ENCODE measurements around the gene MTHFD1L. TPM values are rescaled to one million over a fixed set of nuclear protein-coding genes. Genes with fewer than 3 reads are reported as not detected.

MTHFD1L gene
- total RNA-seq, 1 donor from 2014 or later, result 18.4 TPM

DNA sequence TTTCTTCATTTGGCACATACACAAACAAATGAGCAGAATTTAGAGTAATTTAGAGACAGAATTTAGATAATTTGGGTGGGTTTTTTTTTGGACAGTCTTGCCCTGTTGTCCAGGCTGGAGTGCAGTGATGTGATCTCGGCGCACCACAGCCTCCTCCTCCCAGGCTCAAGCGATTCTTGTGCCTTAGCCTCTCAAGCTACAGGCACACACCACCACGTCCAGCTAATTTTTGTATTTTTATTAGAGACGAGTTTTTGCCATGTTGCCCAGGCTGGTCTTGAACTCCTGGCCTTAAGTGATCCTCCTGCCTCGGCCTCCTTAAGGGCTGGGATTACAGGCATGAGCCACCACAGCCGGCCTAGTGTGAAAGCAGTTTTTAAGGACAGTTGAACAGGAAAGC is 127.8 kb downstream of the MTHFD1L start:
- no peak for DNase-seq

DNA sequence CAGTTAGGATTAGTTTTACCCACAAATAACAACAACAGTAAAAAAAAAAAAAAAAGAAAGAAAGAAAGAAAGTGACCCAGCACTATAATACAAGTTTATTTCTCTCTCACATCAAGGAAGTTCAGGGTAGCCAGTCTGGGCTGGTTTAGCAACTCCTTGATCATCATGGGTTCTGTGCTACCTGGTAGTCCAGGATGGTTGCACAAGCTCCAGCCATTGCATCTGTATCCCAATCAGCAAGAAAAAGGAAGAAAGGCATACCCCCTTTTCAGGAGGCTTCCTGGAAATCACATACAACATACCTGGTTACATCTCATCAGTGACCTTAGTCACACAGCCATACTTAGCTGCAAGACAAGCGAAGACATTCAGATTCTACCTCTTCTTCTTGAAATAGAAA is 128.5 kb downstream of the MTHFD1L start:
- DNase-seq, result no peak

DNA sequence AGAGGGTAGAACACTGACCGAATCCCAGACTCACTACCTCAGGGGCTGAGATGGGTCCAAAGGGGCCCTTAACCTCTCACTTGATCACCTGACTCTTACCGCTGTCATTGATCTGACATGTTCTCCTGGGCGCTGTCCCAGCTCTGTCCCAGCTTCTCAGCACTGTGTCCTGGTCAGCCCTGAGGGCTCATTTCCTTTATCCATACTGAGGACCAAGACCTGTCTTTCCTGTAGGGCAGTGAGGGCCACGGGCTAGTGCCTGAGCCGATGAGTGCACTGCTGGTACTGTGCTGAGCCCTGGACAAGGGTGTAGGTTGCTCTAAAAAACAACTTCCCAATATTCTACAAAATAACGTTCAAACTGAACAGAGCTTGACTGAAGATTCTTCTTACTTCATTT is 131.5 kb downstream of the MTHFD1L start:
- no peak for DNase-seq

DNA sequence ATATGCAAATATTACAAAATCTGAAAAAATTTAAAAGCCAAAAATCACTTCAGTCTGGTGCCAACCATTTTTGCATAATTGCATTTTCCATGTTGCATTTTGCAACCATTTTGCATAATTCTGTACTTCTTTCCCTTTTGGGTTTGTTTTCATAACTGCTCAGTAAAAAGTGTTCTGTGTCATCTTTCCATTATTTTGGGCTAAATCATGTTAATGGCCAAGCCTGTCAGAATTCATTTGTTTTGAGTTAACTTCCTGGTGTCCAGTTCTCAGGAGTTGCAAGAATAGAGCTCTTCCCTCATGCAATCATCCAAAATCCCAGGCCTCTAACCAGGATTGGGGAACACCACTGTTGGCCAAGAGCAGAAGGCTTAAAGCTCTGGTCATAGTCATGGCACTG is 133.6 kb downstream of the MTHFD1L start:
- DNase-seq, result no peak

DNA sequence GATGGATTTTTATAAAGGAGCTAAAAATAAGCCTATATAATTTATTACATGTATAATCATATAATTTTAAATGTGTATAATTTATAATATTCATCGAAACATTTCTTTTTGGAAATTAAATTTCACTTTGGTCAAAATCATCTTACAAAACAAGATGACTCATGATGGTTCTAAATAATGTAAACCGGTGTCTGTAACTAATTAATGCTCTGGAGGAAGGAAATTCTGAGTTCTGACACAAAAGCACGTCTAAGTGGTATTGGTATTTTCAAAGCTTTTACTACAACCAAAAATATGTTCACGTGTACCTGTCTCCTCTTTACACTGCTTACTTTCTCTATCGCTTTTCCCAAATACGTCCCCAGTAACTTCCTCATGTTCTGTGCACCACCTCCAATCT is 134.1 kb downstream of the MTHFD1L start:
- no peak for DNase-seq

DNA sequence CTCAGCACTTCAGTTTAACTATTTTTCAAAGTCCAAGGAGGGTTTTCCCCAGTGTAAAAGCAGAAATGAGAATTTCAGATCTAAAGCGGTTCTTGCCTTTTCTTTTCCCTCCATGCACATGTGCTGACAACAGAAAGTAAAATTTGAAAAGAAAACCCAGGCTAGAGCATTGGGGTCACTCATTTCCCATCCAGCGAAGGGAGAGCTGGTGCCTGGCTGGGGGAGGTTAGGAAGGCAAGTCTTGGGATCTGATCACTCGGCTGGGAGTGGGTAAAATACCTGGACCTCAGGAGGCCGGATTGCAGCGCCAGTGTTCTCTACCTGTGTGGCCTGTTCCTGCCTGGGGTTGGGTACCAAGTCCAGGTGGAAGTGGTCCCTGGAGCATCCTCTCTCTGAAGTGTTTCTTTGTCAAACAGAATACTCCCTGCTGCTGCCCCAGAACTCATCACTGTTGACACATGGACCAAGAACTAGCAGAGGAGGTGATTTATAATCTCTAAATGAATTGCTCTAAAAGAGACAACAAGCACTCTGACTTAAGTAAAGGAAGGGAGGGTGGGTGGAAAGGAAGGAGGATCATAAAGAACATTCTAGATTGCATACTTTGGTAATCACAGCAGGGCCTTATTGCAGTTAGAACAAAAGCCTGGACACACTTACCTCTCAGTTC is 136.0 kb downstream of the MTHFD1L start:
- no peak for DNase-seq

DNA sequence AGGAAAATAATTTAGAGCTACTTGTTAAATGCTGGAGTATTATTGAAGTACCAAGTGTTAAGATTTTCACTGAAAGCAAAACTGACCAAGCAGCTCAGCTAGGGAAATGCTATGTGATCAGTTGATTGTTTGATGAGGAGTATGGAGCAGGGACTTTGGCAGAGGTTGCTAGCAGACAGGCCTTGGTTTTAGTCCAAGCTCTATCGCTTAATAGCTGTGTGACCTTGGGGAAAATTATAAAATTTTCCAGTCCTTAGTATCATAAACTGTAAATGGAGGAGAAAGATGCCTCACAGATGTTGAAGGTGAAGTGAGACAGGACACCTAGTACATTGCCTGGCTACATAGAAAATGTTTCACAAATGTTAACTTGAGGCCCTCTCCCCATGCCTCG is 136.6 kb downstream of the MTHFD1L start:
- DNase-seq, result no peak

DNA sequence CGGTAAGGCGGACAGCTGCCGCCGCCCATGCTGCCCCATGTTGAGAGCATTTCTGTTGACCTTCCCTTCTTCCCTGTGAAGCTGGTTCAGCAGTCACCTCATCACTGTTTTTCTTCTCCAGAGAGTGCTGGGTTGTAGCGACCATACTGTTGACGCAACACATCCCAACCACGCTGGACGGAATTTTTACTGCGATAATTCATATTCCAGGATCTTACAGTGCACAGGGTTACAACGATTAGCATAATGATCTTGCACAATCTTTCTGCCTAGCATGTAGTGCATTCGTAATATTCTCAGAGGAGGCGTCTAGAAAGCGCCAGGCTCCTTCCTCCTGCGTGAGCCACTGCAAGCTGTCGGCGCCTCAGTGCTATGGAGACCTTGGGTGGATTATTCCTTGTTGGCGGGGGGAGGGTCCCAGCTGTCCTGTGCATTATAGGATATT is 137.0 kb downstream of the MTHFD1L start:
- no peak for DNase-seq

DNA sequence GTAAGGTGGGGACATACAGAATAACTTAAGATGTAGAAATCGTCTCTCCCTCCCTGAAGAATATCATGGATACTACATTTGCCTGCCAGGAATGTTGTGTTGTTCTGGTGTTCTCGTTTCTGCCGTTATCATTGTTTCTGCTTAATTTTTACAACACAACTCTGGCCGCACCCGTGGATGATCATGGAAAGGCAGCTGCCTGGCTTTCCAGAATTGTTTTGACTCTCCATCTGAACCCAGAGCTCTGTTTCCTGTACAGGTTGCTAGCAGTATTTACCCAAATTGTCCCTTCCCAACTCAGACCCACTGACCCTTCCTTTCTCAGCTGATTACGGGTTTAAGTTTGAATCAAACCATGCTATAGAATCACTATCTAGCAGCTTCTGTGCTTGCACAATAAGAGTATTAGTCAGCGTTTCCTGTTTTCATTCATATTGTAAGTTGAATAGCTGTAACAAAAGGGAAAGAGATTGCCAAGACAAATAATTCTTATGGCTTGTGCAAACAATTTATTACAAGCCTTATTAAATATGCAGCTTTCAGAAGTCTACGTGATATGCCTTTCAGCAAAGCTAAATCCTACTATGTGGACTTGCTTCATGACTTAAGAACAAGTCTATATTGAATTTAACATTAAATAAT is 139.0 kb downstream of the MTHFD1L start:
- no peak for DNase-seq

DNA sequence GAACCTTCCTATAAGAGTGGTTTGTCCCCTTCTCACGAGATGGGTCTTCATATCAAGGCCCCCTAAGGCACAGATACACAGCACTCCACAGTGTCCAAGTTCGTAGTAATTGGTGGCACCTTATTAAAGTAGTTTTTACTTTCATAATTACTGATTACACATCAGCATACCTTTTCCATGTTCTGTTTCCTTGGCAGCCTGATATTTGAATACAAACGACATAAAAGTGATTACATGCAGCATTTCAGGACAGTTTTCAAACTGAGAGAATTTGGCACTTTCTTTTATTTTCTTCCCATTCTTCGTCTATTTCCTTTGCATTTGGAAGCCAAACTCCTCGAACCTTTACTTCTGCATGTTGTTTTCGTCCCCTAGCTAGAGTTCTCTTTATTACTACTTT is 139.7 kb downstream of the MTHFD1L start:
- no peak for DNase-seq

DNA sequence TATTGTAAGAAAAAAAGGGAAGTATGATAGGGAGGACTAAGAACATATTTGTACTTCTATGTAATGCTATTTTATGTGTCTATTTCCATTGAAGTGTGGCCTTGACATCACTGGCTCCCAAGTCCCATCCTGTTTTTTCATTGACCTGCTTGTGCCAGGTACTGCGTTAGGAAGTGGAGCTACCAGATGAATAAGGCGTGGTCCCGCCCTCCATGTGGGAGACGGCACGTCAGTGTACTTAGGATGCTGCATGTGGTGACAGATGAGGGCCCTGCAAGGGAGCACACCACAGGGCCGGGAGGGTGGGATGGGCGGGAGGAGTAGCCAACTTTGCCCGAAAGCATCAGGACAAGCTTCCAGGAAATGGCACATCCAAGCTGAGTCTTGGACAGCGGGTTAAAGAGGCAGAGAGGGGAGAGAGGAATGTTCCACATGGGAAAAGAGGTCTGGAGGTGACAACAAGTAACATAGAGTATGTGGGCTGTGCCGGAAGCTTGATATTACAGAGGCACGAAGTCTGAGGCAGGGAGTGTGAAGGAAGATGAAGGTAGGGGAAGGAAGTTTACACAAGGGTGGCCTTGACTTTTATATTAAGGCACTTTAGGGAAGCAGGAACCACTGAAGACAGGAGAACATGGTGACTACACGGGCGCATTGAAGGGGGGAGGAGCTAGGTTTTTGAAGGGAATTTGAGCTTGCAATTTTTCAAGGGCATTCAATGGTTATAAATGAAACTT is 140.6 kb downstream of the MTHFD1L start:
- DNase-seq, result no peak

DNA sequence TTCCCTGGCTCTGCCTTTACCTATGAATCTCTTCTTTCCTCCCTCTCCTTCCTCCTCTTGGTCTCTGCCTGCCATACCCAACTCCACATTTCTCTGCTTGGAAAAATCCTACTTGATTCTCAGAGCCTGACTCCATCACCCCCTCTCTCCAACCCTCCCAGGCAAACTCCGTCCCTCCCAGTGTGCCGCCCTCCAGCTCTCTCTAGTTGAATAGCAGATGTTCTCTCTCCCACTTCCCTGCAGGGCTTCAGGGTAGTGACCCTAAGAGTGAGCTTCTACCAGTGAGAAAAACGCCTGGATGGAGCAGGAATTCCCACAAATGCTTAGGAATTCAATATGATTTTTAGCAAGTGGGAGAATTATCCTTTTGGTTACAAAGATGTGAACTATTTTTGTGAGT is 141.6 kb downstream of the MTHFD1L start:
- DNase-seq, result no peak

DNA sequence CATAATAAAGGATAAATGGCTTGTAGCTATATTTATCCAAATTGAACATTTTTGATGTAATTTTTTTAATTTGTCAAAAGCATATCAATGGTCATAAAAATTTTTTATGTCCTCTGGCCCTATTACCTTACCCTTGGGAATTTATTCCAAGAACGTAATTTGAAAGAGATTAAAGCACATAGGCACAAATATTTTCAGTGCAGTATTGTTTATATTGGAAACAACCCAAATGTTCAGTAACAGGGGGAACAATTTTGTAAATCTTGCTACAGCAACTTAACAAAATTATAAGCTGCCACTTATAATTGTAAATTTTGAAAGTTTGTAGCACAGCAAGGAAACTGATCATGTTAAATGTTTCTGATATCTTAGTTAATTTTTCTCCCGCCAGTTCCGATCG is 142.4 kb downstream of the MTHFD1L start:
- DNase-seq, result no peak

DNA sequence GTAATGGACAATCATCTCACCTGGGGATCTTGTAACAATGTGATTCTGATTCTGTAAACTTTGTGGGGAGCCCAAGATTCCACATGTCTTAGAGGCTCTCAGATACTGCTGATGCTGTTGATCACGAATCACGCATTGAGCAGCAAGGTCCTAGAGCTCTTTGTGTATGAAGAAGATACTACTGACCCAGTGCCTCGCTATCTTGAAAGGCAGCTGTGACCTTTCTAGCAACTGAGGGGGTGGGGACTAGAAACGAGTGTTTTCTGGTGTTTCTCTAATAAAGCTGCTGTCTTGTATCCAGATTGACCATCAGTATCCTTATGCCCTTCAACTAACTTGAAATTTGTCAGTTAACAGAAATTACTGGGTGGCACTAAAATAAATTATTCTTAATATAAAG is 142.9 kb downstream of the MTHFD1L start:
- DNase-seq, result no peak

DNA sequence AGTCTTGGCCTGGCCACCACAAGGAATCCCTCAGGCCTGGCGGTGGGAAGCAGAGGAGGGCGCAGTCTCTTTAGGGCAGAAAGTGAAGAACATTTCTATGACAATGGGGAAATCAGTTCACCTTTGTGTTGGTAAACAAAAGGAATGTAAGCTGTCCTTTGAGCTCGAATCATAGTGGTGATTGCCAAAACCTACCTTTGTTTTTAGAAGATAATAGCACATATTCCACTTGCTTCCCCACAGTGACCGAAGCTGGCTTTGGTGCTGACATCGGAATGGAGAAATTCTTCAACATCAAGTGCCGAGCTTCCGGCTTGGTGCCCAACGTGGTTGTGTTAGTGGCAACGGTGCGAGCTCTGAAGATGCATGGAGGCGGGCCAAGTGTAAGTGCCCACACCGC is 144.1 kb downstream of the MTHFD1L start:
- no peak for DNase-seq

DNA sequence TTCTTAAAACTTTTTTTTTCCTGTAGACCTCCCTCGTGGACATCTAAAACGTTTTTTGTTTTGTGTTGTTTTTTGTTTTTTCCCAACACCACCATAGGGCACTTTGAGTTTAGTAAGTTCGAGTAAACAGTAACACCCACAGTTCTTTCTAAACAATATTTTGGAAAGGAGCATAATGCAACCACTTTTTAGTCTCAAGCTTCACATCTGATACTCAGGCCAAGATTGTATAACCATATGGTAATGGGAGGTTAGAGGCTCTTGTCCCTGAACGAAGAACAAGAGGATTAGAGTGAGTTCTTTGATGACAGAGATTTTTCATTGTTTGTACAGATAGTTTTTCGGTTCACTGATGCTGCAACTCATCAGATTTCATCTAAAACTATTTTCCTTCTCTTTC is 144.6 kb downstream of the MTHFD1L start:
- no peak for DNase-seq

DNA sequence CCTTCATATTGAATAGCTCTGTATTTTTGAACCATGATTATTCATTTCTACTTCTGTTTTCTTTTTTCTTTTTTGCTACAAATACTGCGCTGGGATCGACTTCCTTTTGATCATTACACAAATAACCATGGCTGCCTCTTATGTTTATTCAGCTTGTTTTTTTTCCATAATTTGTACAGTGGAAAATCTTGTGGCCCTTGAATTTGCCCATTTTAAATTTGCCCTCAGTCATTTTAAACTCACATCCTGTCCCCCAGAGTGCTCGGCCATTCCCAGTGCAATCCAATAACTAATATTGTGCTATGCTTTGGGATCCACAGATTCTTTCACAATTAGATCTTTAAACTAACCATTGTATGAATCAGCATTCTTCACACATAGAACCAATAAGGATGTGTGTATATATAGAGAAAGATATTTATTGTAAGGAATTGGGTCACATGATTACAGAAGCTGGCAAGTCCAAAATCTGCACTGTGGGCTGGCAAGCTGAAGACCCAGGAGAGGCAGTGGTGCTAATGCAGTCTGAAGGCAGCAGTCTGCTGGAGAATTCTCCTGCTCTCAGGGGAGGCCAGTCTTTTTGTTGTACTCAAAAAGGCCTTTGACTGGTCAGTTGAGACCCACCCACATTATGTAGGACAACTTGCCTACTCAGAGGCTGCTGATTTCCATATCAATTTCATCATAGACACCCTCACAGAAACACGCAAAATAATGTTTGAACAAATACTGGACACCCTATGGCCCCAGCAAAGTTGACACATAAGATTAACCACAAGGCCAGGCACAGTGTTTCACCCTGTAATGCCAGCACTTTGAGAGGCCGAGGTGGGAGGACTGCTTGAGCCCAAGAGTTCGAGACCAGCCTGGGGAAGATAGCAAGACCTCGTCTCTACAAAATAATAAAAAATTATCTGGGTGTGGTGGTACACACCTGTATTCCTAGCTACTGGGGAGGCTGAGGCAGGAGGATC is 147.1 kb downstream of the MTHFD1L start:
- DNase-seq, result no peak

DNA sequence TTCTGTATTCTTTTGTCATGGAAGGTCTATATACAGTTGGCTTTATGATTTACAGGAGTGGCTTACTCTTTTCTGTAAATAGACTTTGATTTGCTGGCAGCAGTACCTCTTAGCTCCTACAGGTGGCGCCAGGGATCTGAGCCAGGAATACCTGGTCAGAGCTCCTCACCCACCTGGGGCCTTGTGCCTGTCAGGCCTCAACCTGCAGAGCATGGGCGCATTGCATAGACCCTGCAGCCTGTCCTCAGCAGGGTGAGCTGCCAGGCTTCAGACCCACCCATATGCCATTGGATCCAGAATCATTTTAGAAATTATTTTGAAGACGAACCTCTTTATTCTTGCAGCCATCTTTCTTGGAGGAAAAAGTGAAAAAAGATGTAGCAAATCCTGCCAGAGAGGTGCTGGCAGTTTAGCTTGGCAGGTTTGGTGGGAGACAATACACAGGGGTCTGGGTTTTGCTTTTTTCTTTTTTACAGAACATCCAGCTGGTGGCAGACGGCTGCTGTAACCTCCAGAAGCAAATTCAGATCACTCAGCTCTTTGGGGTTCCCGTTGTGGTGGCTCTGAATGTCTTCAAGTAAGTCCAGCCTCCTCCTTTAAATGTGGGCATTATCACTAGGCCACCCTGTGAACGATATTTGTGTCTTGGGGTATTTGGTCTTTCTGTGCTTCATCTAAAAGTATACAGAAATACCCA is 149.1 kb downstream of the MTHFD1L start:
- DNase-seq, result peak; percentile 19

DNA sequence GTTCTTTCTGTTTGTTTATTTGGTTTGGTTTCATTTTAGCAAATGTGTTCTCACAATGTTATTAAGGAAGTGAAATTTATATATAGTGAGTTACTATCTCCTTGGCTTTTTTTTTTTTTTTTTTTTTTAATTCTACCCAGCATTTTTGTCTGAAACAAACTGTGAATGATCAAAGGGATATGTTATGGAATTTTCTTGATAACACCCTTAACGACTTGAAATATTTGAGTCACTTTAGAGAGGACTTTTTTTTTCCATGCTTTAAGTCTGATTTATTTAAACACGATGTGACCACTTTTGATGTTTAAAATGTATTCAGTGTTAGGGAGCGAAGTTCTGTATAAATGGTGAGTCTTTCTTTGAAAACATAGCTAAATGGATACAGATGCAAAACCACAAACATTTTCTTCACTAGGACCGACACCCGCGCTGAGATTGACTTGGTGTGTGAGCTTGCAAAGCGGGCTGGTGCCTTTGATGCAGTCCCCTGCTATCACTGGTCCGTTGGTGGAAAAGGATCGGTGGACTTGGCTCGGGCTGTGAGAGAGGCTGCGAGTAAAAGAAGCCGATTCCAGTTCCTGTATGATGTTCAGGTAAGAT is 149.7 kb downstream of the MTHFD1L start:
- DNase-seq, result no peak

DNA sequence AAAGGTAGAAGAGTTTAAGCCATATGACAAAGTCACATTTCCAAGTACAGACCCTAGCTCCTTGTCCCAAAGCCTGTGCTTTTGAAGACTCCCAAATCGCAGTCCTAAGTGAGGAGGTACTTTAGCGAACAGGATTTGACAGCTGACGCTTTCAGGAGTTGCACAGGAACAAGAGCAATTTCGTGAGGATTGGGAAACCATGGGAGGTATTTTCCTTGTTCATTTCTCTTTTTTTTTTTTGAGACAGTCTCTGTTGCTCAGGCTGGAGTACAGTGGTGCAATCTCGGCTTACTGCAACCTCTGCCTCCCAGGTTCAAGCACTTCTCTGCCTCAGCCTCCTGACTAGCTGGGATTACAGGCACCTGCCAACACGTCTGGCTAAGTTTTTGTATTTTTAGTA is 150.6 kb downstream of the MTHFD1L start:
- DNase-seq, result no peak

DNA sequence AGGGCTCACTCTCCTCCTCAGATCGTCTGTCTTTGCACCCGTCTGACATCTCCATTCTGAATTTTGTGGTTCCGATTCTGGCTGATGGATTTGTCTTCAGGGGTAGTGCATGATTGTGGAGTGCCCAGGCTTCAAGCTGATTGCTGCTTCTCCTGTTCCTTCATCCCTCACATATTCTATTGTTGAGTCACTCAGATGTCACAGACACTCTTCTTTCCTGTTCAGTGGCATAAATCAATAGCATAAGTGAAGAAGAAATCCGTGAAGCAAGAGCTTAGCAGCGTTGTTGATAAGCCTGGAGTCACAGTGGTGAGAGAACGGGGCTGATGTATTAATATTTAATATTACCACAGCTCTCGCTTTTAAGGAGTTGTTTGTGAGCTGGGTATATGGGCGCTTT is 152.5 kb downstream of the MTHFD1L start:
- no peak for DNase-seq
